Measurements from ENCODE around the gene IER5. TPM values are rescaled to one million over a fixed set of nuclear protein-coding genes. Genes with fewer than 3 reads are reported as not detected.

The IER5 gene
- total RNA-seq, 1 experiment from 2014 or later: 9.4 TPM

DNA sequence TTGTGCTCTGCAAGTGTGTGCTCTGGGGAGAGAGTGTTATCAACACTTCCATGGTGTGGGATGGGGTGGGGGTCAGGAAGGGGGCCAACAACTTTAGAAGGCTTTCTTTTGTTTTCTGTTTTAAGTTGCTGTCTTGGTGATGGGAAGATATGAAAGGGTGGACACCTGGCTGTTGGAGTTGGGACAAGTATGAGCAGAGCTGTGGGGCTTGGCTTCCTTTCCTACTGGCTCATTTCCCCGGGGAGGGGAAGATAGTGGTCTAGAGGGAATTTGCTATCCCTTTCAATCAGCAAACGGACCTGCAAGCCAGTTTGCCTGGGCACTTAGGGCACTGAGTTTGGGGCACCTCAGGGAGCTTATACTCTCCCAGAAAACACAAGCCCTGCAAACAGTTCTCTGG, 19.2 kb downstream of the IER5 start:
- Histone ChIP-seq H3K27me3 (replicated peaks; ENCODE audit: control insufficient read depth, insufficient read depth, low read length) (no peaks in the 10 kb centered on the region), H3K9me3 (no peaks in the 10 kb centered on the region), H3K4me3 (ENCODE audit: low read depth, low read length) (no peak overlapping the region), H3K36me3 (ENCODE audit: control insufficient read depth, insufficient read depth, low read length) (no peaks in the 10 kb centered on the region; the same call in 1 of the 2 replicates), H3K4me1 (peaks cover 58% of the 10 kb centered on the region)
- TF ChIP-seq, protein P1, sequence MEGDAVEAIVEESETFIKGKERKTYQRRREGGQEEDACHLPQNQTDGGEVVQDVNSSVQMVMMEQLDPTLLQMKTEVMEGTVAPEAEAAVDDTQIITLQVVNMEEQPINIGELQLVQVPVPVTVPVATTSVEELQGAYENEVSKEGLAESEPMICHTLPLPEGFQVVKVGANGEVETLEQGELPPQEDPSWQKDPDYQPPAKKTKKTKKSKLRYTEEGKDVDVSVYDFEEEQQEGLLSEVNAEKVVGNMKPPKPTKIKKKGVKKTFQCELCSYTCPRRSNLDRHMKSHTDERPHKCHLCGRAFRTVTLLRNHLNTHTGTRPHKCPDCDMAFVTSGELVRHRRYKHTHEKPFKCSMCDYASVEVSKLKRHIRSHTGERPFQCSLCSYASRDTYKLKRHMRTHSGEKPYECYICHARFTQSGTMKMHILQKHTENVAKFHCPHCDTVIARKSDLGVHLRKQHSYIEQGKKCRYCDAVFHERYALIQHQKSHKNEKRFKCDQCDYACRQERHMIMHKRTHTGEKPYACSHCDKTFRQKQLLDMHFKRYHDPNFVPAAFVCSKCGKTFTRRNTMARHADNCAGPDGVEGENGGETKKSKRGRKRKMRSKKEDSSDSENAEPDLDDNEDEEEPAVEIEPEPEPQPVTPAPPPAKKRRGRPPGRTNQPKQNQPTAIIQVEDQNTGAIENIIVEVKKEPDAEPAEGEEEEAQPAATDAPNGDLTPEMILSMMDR (IDR thresholded peaks at IDR 0.05; ENCODE audit: insufficient read depth in 1 of 2, low read depth in 1 of 2, low read length in 1 of 2, severe bottlenecking in 1 of 2, unreplicated experiment in 1 of 2): no peak
- intact Hi-C loops (cut with micrococcal nuclease; ENCODE audit: unreplicated experiment): loop anchor here (1.0 kb wide), 1 partner anchor 35 kb away; no protein-coding TSS in a partner anchor
- H3K36me3 Mint-ChIP-seq (ENCODE audit: insufficient read depth, unreplicated experiment): peaks cover 19% of the 10 kb centered on the region
- H3K9me3 Mint-ChIP-seq (ENCODE audit: unreplicated experiment): no peaks in the 10 kb centered on the region
- no peaks in the 10 kb centered on the region for H3K27me3 Mint-ChIP-seq (ENCODE audit: insufficient read depth, unreplicated experiment)
- CTCF ChIA-PET: interaction anchor here (1.2 to 1.7 kb wide), 2 partner anchors 28 to 34 kb away, joined by 4 to 6 read pairs; no protein-coding TSS in a partner anchor
- no TSS peak for BruUV-seq (replicated peaks)
- POLR2A ChIA-PET: interaction anchor here (0.9 to 2.2 kb wide), 2 partner anchors 7 to 10 kb away, joined by 4 to 5 read pairs; no protein-coding TSS in a partner anchor
- no peak overlapping the region for H3K4me3 Mint-ChIP-seq (ENCODE audit: unreplicated experiment)
- H3K4me1 Mint-ChIP-seq (ENCODE audit: low read depth, unreplicated experiment): peaks cover 77% of the 10 kb centered on the region
- H3K27ac Mint-ChIP-seq (ENCODE audit: unreplicated experiment): peak overlapping the region; percentile 90
- no peak for DNase-seq

DNA sequence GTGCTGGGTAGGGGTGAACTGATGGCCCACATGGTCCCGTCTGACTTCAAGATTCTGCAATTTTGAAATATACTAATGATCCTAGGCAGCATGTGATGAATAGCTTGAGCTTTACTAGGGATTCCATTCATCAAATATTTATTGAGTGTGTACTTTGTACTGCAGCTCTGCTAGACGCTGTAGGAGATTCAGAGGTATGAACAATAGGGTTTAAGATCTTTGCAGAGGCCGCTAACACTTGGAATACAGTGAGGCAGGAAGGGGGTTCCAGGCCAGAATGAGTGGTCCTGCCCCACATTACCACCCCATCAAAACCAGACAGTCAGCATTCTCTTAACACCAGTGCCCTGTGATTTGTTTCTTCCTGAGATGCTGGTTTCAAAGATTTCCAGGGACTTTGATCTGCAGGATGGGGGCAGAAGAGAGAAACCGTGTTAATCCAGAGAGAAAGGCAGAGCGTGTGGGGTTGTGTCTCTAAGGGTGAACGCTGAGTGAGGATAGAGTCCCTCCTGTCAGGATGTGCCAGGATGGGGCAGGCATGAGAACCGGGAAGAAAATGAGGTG, 19.9 kb downstream of the IER5 start:
- peak overlapping the region; percentile 41 for H3K4me3 Mint-ChIP-seq (ENCODE audit: unreplicated experiment)

DNA sequence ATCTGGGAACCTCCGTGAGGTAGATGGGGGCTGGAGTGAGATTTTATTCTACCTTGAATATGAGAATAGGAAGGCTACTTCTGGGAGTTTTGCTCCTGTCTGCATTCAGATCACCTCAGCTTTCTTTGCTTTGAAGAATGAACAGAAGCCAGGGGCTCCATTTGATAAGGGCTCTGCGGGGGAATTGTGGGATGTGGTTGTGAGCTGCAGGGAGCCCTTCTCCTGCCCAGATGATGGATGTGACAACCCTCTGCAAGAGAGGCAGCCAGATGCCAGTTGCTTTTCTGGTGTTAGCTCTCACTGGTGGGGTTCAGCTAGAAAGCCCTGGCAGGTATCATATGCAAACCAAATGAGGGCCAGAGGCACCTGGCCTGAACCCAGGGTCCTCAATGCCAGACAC, 21.5 kb downstream of the IER5 start:
- no peaks in the 10 kb centered on the region for H3K27me3 ChIP-seq (replicated peaks; ENCODE audit: control insufficient read depth, insufficient read depth, low read length)
- CTCF ChIA-PET: no interaction called here
- Mint-ChIP-seq H3K27ac (ENCODE audit: unreplicated experiment) (peak overlapping the region; percentile 86), H3K4me1 (ENCODE audit: low read depth, unreplicated experiment) (peaks cover 75% of the 10 kb centered on the region), H3K27me3 (ENCODE audit: insufficient read depth, unreplicated experiment) (no peaks in the 10 kb centered on the region), H3K9me3 (ENCODE audit: unreplicated experiment) (no peaks in the 10 kb centered on the region), H3K4me3 (ENCODE audit: unreplicated experiment) (no peak overlapping the region), H3K36me3 (ENCODE audit: insufficient read depth, unreplicated experiment) (peaks cover 14% of the 10 kb centered on the region)
- no peaks in the 10 kb centered on the region; the same call in 1 of the 2 replicates for H3K36me3 ChIP-seq (ENCODE audit: control insufficient read depth, insufficient read depth, low read length)
- peaks cover 60% of the 10 kb centered on the region for H3K4me1 ChIP-seq
- BruUV-seq (replicated peaks): no TSS peak
- DNase-seq: no peak
- POLR2A ChIA-PET: no interaction called here
- no peaks in the 10 kb centered on the region for H3K9me3 ChIP-seq
- TF ChIP-seq, protein P1 (IDR thresholded peaks at IDR 0.05; ENCODE audit: insufficient read depth in 1 of 2, low read depth in 1 of 2, low read length in 1 of 2, severe bottlenecking in 1 of 2, unreplicated experiment in 1 of 2): no peak
- intact Hi-C loops (cut with micrococcal nuclease; ENCODE audit: unreplicated experiment): no loop called here
- no peak overlapping the region for H3K4me3 ChIP-seq (ENCODE audit: low read depth, low read length)

More for the DNA sequence above, 19.9 kb downstream of the IER5 start:
- Mint-ChIP-seq H3K27me3 (ENCODE audit: insufficient read depth, unreplicated experiment) (no peaks in the 10 kb centered on the region), H3K9me3 (ENCODE audit: unreplicated experiment) (no peaks in the 10 kb centered on the region), H3K4me1 (ENCODE audit: low read depth, unreplicated experiment) (peaks cover 72% of the 10 kb centered on the region), H3K36me3 (ENCODE audit: insufficient read depth, unreplicated experiment) (peaks cover 20% of the 10 kb centered on the region), H3K27ac (ENCODE audit: unreplicated experiment) (peak overlapping the region; percentile 90)
- Histone ChIP-seq H3K36me3 (ENCODE audit: control insufficient read depth, insufficient read depth, low read length) (no peaks in the 10 kb centered on the region; the same call in 1 of the 2 replicates), H3K27me3 (replicated peaks; ENCODE audit: control insufficient read depth, insufficient read depth, low read length) (no peaks in the 10 kb centered on the region), H3K4me3 (ENCODE audit: low read depth, low read length) (no peak overlapping the region), H3K9me3 (no peaks in the 10 kb centered on the region), H3K4me1 (peaks cover 65% of the 10 kb centered on the region)
- no TSS peak for BruUV-seq (replicated peaks)
- ChIA-PET POLR2A (interaction anchor here (0.5 to 2.2 kb wide), 3 partner anchors 8 to 587 kb away, joined by 3 to 5 read pairs (median 4); no protein-coding TSS in a partner anchor), CTCF (interaction anchor here (0.7 to 1.7 kb wide), 3 partner anchors 9 to 33 kb away, joined by 3 to 6 read pairs (median 4); no protein-coding TSS in a partner anchor)
- DNase-seq: peak in 1 of 2 experiments; percentile 43
- intact Hi-C loops (cut with micrococcal nuclease; ENCODE audit: unreplicated experiment): loop anchor here (1.0 kb wide), 1 partner anchor 34 kb away; no protein-coding TSS in a partner anchor
- TF ChIP-seq, protein P1 (IDR thresholded peaks at IDR 0.05; ENCODE audit: insufficient read depth in 1 of 2, low read depth in 1 of 2, low read length in 1 of 2, severe bottlenecking in 1 of 2, unreplicated experiment in 1 of 2): no peak

Data from Caco-2 (cell line).